ENCODE measurements around the gene ATP2B2. TPM values are rescaled to one million over a fixed set of nuclear protein-coding genes. Genes with fewer than 3 reads are reported as not detected.

Gene ATP2B2
- total and polyA plus RNA-seq, 10 of the 15 experiments (the other 5 are each of a cell fraction or from before 2014, with no cell fraction given) = 0.04 TPM; not detected in 9

DNA sequence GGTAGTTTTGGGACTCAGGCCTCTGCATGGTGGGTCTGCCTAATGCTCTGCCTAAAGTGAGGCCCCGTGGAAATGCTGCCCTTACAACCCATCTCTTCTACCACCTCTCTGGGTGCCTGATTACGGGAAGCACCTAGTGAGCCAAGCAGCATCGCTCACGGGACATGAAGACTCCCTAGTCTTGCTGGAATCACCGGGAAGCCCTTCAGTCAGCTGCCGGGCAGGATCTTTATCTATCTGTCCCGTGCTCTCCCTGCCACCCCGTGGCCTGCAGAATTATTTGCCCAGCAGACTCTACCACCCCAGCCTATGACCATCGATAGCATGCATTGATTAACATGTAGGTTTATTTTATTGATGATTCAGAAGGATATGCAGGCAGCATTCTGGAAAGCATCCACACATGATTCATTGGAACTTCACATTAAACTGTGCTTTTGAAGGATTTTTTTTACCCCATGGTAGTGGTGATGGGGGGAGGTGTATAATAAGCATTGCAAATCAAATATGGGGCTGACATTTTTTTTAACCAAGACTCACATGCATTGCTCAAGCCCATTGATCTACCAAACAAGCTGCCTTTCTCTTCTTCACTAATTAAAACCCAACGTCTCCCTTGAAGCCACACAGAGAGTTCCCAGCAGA lies 63.1 kb downstream of the ATP2B2 start (continued):
- TF ChIP-seq ZZZ3 (IDR thresholded peaks at IDR 0.05; ENCODE audit: control insufficient read depth, insufficient read length, low read depth) (no peak), TARDBP (IDR thresholded peaks at IDR 0.05; ENCODE audit: borderline replicate concordance) (no peak), BRCA1 (IDR thresholded peaks at IDR 0.05; ENCODE audit: low read depth, low read length) (no peak), RAD51 (IDR thresholded peaks at IDR 0.05) (no peak)
- TF ChIP-seq, protein P1, sequence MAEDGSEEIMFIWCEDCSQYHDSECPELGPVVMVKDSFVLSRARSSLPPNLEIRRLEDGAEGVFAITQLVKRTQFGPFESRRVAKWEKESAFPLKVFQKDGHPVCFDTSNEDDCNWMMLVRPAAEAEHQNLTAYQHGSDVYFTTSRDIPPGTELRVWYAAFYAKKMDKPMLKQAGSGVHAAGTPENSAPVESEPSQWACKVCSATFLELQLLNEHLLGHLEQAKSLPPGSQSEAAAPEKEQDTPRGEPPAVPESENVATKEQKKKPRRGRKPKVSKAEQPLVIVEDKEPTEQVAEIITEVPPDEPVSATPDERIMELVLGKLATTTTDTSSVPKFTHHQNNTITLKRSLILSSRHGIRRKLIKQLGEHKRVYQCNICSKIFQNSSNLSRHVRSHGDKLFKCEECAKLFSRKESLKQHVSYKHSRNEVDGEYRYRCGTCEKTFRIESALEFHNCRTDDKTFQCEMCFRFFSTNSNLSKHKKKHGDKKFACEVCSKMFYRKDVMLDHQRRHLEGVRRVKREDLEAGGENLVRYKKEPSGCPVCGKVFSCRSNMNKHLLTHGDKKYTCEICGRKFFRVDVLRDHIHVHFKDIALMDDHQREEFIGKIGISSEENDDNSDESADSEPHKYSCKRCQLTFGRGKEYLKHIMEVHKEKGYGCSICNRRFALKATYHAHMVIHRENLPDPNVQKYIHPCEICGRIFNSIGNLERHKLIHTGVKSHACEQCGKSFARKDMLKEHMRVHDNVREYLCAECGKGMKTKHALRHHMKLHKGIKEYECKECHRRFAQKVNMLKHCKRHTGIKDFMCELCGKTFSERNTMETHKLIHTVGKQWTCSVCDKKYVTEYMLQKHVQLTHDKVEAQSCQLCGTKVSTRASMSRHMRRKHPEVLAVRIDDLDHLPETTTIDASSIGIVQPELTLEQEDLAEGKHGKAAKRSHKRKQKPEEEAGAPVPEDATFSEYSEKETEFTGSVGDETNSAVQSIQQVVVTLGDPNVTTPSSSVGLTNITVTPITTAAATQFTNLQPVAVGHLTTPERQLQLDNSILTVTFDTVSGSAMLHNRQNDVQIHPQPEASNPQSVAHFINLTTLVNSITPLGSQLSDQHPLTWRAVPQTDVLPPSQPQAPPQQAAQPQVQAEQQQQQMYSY (CRISPR knock-in tag; IDR thresholded peaks at IDR 0.05) = no peak
- TF ChIP-seq, protein P2, sequence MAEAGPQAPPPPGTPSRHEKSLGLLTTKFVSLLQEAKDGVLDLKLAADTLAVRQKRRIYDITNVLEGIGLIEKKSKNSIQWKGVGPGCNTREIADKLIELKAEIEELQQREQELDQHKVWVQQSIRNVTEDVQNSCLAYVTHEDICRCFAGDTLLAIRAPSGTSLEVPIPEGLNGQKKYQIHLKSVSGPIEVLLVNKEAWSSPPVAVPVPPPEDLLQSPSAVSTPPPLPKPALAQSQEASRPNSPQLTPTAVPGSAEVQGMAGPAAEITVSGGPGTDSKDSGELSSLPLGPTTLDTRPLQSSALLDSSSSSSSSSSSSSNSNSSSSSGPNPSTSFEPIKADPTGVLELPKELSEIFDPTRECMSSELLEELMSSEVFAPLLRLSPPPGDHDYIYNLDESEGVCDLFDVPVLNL (IDR thresholded peaks at IDR 0.05; ENCODE audit: low read depth, low read length) = no peak

DNA sequence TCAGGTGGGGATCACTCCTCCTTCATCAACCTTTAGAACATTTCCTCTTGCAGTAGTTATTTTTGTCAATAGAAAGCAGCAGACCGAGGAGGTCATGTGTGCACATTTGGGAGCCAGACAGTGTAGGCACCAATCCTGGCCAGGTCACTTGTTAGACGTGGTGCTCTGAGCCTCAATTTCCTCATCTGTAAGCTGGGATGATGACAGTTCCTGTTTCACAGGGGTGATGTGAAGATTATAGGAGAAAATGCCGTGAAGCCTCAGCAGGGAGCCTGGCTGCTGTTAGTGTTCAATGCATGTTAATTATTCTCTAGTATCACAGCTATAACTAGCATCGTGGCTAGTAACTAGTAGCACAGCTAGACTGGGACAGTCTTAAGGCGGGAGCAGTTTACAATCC lies 64.7 kb downstream of the ATP2B2 start:
- Histone ChIP-seq H4K20me1 (ENCODE audit: control insufficient read depth, insufficient read depth) (no peaks in the 10 kb centered on the region), H3K9me3 (replicated peaks; ENCODE audit: control insufficient read depth, insufficient read depth, low read length) (no peaks in the 10 kb centered on the region), H3K36me3 (ENCODE audit: control insufficient read depth in 2 of 2, insufficient read depth in 2 of 2, low read length in 1 of 2) (no peaks in the 10 kb centered on the region), H2AFZ (ENCODE audit: control insufficient read depth, low read depth, low read length) (no peak overlapping the region), H3K4me1 (ENCODE audit: control insufficient read depth, insufficient read depth, low read length) (peaks cover 8% of the 10 kb centered on the region), H3K27ac (ENCODE audit: control insufficient read depth, insufficient read depth) (no peak overlapping the region), H3K4me3 (no peak overlapping the region), H3K9ac (ENCODE audit: control insufficient read depth, insufficient read depth, low read length) (no peak overlapping the region), H3K27me3 (replicated peaks in 1 of 2; ENCODE audit: control insufficient read depth in 2 of 2, insufficient read depth in 2 of 2, low read length in 1 of 2) (peaks cover 0 to 2% of the 10 kb centered on the region in 2 experiments; a peak in 2 of 4 replicates), H3K4me2 (ENCODE audit: control insufficient read depth, insufficient read depth) (no peak overlapping the region), H3K79me2 (ENCODE audit: control insufficient read depth, insufficient read depth, low read length) (no peaks in the 10 kb centered on the region)
- SMC1A ChIA-PET (ENCODE audit: uncharacterized antibody, unreplicated experiment) = interaction anchor here (1.0 kb wide), 1 partner anchor 16 kb away, joined by 3 read pairs; no protein-coding TSS in a partner anchor
- BruUV-seq (replicated peaks) = no TSS peak
- in situ Hi-C loops (cut with MboI) = no loop called here
- RAD21 ChIA-PET (ENCODE audit: unreplicated experiment) = no interaction called here
- FAIRE-seq (no peak), DNase-seq (ENCODE audit: low read depth, low spot score) (no peak), ATAC-seq (no peak)
- intact Hi-C loops (cut with micrococcal nuclease; ENCODE audit: unreplicated experiment) = no loop called here
- no peak for TF ChIP-seq SMC3 (IDR thresholded peaks at IDR 0.05; ENCODE audit: borderline replicate concordance, low read length)
- no peak for TF ChIP-seq FOXM1 (IDR thresholded peaks at IDR 0.05; ENCODE audit: low read depth, low read length)
- no peak for TF ChIP-seq ZBED1 (IDR thresholded peaks at IDR 0.05; ENCODE audit: borderline replicate concordance)
- TF ChIP-seq RAD21 (IDR thresholded peaks at IDR 0.05; ENCODE audit: insufficient read depth, low read depth, low read length) = no peak
- no peak for TF ChIP-seq YBX1 (IDR thresholded peaks at IDR 0.05)
- TF ChIP-seq, protein P3, sequence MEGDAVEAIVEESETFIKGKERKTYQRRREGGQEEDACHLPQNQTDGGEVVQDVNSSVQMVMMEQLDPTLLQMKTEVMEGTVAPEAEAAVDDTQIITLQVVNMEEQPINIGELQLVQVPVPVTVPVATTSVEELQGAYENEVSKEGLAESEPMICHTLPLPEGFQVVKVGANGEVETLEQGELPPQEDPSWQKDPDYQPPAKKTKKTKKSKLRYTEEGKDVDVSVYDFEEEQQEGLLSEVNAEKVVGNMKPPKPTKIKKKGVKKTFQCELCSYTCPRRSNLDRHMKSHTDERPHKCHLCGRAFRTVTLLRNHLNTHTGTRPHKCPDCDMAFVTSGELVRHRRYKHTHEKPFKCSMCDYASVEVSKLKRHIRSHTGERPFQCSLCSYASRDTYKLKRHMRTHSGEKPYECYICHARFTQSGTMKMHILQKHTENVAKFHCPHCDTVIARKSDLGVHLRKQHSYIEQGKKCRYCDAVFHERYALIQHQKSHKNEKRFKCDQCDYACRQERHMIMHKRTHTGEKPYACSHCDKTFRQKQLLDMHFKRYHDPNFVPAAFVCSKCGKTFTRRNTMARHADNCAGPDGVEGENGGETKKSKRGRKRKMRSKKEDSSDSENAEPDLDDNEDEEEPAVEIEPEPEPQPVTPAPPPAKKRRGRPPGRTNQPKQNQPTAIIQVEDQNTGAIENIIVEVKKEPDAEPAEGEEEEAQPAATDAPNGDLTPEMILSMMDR (IDR thresholded peaks at IDR 0.05 in 2 of 3, conservative IDR thresholded peaks at IDR 0.05 in 1 of 3; ENCODE audit: control insufficient read depth in 2 of 3, extremely low read depth in 1 of 3, insufficient read depth in 1 of 3, low read depth in 3 of 3, low read length in 3 of 3) = no peak
- TF ChIP-seq POU2F2 (IDR thresholded peaks at IDR 0.05; ENCODE audit: borderline replicate concordance, low read depth, low read length) = no peak
- TF ChIP-seq, protein P2 (IDR thresholded peaks at IDR 0.05; ENCODE audit: low read depth, low read length) = no peak
- POLR2A ChIA-PET = no interaction called here
- WGBS (ENCODE audit: insufficient coverage, insufficient replicate concordance, low lambda C conversion rate, missing lambda C conversion rate) = 50% methylated on average over 5 of the region's 5 CpGs
- CTCF ChIA-PET = no interaction called here
